NT2/D1 (cell line): ENCODE results near the gene STK17B.

Experiments
- SUZ12 ChIP-seq: IDR thresholded peaks from 2 replicates; pipeline ENCODE4 v1.6.1; 2011; ENCODE audit not compliant: insufficient read length, insufficient read depth; ENCODE audit errors: extremely low read depth
- ZNF274 ChIP-seq: IDR thresholded peaks from 2 replicates; pipeline ENCODE4 v1.6.1; 2011; ENCODE audit warnings: mild to moderate bottlenecking, low read depth, low read length

- TF ChIP-seq SUZ12 (no peak), ZNF274 (no peak)
Measured at GRCh38 chr2:196117214-196117705, 54.1 kb downstream of the STK17B start.
